ENCODE data around the gene ARL15. TPM values are rescaled to one million over a fixed set of nuclear protein-coding genes. Genes with fewer than 3 reads are reported as not detected.

ARL15 gene
- total and polyA plus RNA-seq, 7 donors, result 11.7 to 30.7 (median 16.6) TPM

GRCh38 chr5:53956196-53956595 lies 354.2 kb downstream of the ARL15 start:
- Histone ChIP-seq H3K9me3 (peaks cover 0 to 6% (median 1%) of the 10 kb centered on the region in 4 donors), H3K36me3 (no peaks in the 10 kb centered on the region), H3K27ac (no peak overlapping the region), H3K4me1 (peaks cover 0 to 6% (median 0%) of the 10 kb centered on the region in 4 donors), H3K4me3 (no peak overlapping the region), H3K27me3 (no peaks in the 10 kb centered on the region)
- intact Hi-C loops (cut with DNase I), result no loop called here
- no peak for DNase-seq
- 82 to 94% methylated on average over 1 of the region's 1 CpG for WGBS, 2 donors
- TF ChIP-seq POLR2A (IDR thresholded peaks at IDR 0.05), result no peak

- no peak overlapping the region for H3K27ac ChIP-seq
- TF ChIP-seq CTCF (IDR thresholded peaks at IDR 0.05), result no peak
- TF ChIP-seq POLR2AphosphoS5 (IDR thresholded peaks at IDR 0.05), result no peak
- TF ChIP-seq EP300 (IDR thresholded peaks at IDR 0.05), result no peak
- no peak for TF ChIP-seq POLR2A (IDR thresholded peaks at IDR 0.05)
- 89 to 91% methylated on average over 3 of the region's 3 CpGs for WGBS, 2 donors
Measured at GRCh38 chr5:53950621-53951020, 359.8 kb downstream of the ARL15 start.

GRCh38 chr5:53948598-53948997 lies 361.8 kb downstream of the ARL15 start:
- H3K4me1 ChIP-seq, result peaks cover 0 to 6% (median 0%) of the 10 kb centered on the region in 4 donors
- no peaks in the 10 kb centered on the region for H3K27me3 ChIP-seq
- DNase-seq, result no peak
- H3K27ac ChIP-seq, result no peak overlapping the region
- no peak for TF ChIP-seq POLR2AphosphoS5 (IDR thresholded peaks at IDR 0.05)
- no peak for TF ChIP-seq POLR2A (IDR thresholded peaks at IDR 0.05)
- TF ChIP-seq CTCF (IDR thresholded peaks at IDR 0.05), result no peak
- TF ChIP-seq EP300 (IDR thresholded peaks at IDR 0.05), result no peak
- no peaks in the 10 kb centered on the region for H3K36me3 ChIP-seq
- H3K4me3 ChIP-seq, result no peak overlapping the region
- no peaks in the 10 kb centered on the region for H3K9me3 ChIP-seq
- intact Hi-C loops (cut with DNase I), result no loop called here
- WGBS, 2 donors, result 90 to 93% methylated on average over 4 of the region's 4 CpGs

More at GRCh38 chr5:53950621-53951020, 359.8 kb downstream of the ARL15 start:
- intact Hi-C loops (cut with DNase I), result no loop called here
- H3K36me3 ChIP-seq, result no peaks in the 10 kb centered on the region
- peaks cover 0 to 6% (median 0%) of the 10 kb centered on the region in 4 donors for H3K4me1 ChIP-seq
- no peaks in the 10 kb centered on the region for H3K9me3 ChIP-seq
- H3K4me3 ChIP-seq, result no peak overlapping the region
- H3K27me3 ChIP-seq, result no peaks in the 10 kb centered on the region
- DNase-seq, result no peak

- TF ChIP-seq EP300 (IDR thresholded peaks at IDR 0.05) (no peak), POLR2AphosphoS5 (IDR thresholded peaks at IDR 0.05) (no peak), POLR2A (IDR thresholded peaks at IDR 0.05) (no peak), CTCF (IDR thresholded peaks at IDR 0.05) (no peak)
- Histone ChIP-seq H3K27me3 (no peaks in the 10 kb centered on the region), H3K9me3 (no peaks in the 10 kb centered on the region), H3K36me3 (no peaks in the 10 kb centered on the region), H3K4me1 (no peaks in the 10 kb centered on the region), H3K4me3 (no peak overlapping the region), H3K27ac (no peak overlapping the region)
- DNase-seq, result no peak
- intact Hi-C loops (cut with DNase I), result no loop called here
- 95 to 96% methylated on average over 5 of the region's 5 CpGs for WGBS, 2 donors
Measured at GRCh38 chr5:53946405-53947100, 363.8 kb downstream of the ARL15 start.

GRCh38 chr5:53944981-53945380 lies 365.4 kb downstream of the ARL15 start:
- H3K27me3 ChIP-seq, result no peaks in the 10 kb centered on the region
- H3K4me3 ChIP-seq, result no peak overlapping the region
- no peaks in the 10 kb centered on the region for H3K4me1 ChIP-seq
- H3K27ac ChIP-seq, result no peak overlapping the region
- no peak for TF ChIP-seq POLR2A (IDR thresholded peaks at IDR 0.05)
- TF ChIP-seq EP300 (IDR thresholded peaks at IDR 0.05), result no peak
- TF ChIP-seq CTCF (IDR thresholded peaks at IDR 0.05), result no peak
- TF ChIP-seq POLR2AphosphoS5 (IDR thresholded peaks at IDR 0.05), result no peak
- no peak for DNase-seq
- intact Hi-C loops (cut with DNase I), result no loop called here
- WGBS, 2 donors, result 83 to 85% methylated on average over 7 of the region's 7 CpGs
- no peaks in the 10 kb centered on the region for H3K36me3 ChIP-seq
- no peaks in the 10 kb centered on the region for H3K9me3 ChIP-seq

Data from sigmoid colon (tissue), 7 donors.